GM18873 (cell line): Measurements from ENCODE around the gene SLC35E4.
"Not testable (repeated sequence)": the region's sequence is repeated elsewhere in the genome, so short reads cannot be mapped to it uniquely, and the experiment has no call there.

ENCODE experiments used
- ATAC-seq: cut with Tn5 transposase; IDR thresholded peaks from one replicate; pipeline ENCODE4 v1.9.1; 2021; ENCODE audit warnings: mild to moderate bottlenecking, moderate library complexity, moderate number of reproducible peaks; ENCODE audit not compliant: unreplicated experiment, low FRiP score

The SLC35E4 gene

DNA sequence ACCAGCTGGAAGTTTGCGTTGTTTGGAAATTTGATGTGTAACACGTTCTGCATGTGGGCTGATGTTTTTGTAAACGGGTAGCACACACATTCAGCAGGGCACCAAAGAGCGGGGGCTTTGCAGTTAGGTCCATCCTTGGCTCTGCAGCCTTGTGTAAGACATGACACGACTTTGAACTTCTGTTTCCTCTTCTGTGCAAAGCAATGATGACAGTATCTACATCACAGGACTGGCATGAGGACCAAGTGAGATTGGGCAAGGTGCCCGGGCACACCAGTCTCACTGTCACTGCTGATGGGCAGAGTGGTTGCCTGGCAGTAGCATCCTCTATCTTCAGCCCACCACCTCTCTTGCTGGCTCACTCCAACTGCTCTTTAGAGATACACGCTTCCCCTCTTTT, 25.3 kb upstream of the SLC35E4 start:
- no peak for ATAC-seq

DNA sequence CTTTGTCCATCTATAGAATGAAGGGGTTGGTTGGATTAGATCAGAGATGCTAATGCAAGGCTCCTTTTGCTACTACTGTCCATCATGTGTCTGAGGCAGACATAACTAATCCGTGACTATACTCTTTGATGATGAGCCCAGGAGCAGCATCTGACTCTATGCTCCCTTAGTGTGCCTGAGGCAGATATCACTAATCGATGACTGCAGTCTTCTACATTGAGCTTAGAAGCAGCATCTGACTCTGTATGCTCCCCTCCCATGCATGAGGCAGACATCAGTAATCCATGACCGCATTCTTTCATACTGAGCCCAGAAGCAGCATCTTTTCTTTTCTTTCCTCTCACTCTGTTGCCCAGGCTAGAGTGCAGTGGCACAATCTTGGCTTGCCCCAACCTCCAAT, 24.4 kb upstream of the SLC35E4 start:
- ATAC-seq = no peak

DNA sequence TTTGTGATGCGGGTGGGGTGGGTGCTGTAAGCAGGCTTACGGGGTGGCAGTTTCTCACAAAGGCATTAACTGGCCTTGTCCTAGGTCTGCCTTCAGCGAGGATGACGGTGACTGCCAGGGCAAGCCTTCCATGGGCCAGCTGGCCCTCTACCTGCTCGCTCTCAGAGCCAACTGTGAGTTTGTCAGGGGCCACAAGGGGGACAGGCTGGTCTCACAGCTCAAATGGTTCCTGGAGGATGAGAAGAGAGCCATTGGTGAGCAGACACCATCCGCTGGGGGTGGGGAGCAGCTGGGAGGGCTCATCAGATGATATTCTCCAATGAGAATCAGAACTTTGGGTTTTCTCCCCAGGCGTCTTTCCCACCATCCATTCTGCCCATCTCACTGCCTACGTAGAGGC, 22.8 kb upstream of the SLC35E4 start:
- ATAC-seq = no peak

DNA sequence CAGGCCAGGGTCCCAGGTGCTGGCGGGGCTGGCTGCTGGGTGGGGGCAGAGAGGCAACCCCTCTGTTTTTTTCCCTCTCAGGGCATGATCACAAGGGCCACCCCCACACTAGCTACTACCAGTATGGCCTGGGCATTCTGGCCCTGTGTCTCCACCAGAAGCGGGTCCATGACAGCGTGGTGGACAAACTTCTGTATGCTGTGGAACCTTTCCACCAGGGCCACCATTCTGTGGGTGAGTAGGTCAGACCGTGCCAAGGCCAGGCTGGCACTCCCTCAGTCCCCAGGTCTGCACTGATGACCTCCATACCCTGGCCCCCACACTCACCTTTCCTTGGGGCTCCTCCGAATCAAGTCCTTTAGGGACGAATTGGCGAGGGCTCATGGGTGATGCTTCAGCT, 21.3 kb upstream of the SLC35E4 start:
- ATAC-seq = no peak

DNA sequence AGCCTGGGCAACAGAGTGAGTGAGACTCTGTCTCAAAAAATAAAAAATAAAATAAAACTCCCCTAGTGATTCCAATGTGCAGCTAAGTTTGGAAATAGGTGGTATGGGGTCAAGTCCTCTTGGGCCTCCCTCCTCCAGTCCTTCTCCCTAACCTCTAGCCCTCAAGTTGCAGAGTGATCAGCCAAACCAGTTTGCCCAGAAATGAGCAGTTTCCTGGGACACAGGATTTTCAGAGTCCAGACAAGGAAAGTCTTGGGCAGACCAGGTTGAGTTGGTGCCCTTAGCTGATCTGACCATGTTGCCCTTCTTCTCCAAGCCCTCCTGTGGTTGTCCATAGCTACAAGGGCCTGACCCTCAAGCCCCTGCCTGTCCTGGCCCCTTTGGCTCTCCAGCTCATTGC, 20.7 kb upstream of the SLC35E4 start:
- no peak for ATAC-seq

DNA sequence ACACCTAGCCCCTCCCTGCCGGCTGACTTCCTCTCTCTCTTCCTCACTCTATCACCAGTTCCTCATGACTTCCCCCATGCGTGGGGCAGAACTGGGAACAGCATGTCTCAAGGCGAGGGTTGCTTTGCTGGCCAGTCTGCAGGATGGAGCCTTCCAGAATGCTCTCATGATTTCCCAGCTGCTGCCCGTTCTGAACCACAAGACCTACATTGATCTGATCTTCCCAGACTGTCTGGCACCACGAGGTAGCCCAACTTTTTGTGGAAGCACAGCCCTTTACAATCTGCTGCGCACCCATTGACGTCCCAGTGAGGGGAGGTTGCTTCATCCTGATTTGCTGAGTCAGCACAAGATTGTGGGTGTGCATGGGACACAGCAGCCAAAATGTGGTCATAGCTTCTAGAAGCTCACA, 20.0 kb upstream of the SLC35E4 start:
- ATAC-seq = no peak

DNA sequence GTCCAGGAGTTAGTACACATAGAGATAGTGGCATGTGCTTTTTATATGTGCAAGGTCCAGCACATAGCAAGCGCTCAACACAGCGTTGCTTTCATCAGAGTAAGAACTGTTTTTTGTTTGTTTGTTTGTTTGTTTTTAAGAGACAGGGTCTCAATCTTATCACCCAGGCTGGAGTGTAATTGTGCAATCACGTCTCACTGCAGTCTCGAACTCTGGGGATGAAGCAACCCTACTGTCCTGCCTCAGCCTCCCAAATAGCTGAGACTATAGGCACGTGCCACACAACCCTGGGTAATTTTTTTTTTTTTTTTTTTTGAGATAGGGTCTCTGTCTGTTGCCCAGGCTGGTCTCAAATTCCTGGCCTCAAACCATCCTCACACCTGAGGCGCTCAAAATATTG, 17.8 kb upstream of the SLC35E4 start:
- ATAC-seq = no peak

DNA sequence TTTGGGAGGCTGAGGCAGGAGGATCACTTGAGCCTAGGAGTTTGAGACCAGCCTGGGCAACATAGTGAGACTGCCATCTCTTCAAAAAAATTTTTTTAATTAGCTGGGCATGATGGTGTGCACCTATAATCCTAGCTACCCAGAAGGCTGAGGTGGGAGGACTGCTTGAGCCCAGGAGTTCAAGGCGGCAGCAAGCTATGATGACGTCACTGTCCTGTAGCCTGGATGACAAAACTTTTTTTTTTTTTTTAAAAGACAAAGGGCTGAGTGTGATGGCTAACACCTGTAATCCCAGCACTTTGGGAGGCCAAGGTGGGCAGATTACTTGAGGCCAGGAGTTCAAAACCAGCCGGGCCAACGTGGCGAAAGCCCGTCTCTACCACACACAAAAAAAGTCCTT, 15.7 kb upstream of the SLC35E4 start:
- not testable (repeated sequence) for ATAC-seq

DNA sequence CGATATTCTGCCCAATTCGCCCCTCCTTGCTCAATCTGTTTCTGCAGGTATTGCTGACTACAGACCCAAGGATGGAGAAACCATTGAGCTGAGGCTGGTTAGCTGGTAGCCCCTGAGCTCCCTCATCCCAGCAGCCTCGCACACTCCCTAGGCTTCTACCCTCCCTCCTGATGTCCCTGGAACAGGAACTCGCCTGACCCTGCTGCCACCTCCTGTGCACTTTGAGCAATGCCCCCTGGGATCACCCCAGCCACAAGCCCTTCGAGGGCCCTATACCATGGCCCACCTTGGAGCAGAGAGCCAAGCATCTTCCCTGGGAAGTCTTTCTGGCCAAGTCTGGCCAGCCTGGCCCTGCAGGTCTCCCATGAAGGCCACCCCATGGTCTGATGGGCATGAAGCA, 9.2 kb upstream of the SLC35E4 start:
- no peak for ATAC-seq

DNA sequence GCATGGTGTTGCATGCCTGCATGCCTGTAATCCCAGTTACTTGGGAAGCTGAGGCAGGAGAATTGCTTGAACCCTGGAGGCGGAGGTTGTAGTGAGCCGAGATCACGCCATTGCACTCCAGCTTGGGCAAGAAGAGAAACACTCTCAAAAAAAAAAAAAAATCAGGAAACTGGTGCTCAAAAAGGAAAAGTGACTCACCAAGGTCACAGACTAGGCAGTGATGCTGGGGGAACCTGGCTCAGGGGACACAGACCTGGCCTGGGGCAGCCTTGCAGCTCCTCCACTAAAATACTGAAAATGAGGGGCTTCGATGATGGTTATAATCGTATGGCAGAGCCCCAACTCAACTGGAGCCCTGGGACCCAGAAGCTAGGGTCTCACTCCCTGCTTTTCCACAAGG, 8.1 kb upstream of the SLC35E4 start:
- ATAC-seq = no peak

DNA sequence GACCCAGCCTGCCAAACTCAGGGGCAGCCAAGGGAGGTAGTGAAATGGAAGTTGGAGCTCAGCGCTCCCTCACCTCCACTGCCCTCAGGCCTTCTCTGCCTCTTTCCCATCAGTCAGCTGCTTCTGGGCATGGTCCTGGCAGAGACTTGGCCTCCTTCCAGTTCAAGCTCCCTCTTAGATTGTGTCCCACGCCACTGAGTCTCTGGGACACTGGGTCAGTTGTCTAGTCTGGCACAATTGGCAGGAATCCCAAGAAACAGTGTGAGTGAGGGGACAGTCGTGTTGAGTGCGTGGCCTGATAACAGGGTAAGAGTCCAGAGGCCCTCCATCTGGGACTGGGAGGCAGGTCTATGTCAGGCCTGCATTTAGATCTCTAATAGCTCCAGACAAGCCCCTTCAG, 7.1 kb upstream of the SLC35E4 start:
- no peak for ATAC-seq

DNA sequence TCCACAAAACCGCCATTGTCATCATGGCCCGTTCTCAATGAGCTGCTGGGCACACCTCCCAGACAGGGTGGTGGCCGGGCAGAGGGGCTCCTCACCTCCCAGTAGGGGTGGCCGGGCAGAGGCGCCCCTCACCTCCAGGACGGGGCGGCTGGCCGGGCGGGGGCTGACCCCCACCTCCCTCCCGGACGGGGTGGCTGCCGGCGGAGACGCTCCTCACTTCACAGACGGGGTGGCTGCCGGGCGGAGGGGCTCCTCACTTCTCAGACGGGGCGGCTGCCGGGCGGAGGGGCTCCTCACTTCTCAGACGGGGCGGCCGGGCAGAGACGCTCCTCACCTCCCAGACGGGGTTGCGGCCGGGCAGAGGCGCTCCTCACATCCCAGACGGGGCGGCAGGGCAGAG, 4.1 kb upstream of the SLC35E4 start:
- not testable (repeated sequence) for ATAC-seq

DNA sequence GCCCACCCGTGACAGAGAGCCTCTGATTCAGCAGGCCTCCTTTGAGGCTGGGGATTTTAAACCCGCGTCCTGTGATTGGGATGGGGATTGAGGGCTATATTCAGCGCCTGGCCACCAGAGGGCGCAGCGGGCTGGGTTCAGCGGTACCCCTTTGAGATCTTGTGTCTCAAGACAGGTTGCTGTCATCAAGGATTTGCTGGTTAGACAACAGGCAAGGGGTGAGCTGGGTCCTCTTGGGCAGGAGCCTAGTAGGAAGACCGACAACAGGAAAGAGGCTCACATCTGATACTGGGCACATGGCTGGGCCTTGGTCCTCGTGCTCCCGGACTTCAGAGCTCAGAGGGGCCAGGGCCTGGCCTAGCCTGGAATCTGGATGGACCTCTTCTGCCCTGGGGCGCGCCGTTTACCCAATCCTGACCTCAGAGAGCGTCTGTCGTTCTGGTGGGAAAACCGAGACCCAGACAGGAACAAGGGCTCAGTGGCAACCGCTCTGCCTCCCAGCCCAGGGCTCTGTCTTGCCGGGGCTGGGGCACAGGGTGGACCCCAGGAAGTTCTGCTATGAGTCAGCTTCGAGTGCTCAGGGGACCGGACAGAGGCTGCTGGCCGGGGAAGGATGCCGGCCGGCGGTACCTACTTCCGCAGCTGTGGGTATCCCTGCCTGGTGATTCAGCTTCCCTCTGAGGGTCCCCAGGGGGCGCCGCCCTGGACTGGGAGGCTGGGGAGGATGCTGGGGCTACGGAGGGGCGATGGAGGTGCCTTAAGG, 929 bp upstream of the SLC35E4 start:
- ATAC-seq = peak; percentile 40

DNA sequence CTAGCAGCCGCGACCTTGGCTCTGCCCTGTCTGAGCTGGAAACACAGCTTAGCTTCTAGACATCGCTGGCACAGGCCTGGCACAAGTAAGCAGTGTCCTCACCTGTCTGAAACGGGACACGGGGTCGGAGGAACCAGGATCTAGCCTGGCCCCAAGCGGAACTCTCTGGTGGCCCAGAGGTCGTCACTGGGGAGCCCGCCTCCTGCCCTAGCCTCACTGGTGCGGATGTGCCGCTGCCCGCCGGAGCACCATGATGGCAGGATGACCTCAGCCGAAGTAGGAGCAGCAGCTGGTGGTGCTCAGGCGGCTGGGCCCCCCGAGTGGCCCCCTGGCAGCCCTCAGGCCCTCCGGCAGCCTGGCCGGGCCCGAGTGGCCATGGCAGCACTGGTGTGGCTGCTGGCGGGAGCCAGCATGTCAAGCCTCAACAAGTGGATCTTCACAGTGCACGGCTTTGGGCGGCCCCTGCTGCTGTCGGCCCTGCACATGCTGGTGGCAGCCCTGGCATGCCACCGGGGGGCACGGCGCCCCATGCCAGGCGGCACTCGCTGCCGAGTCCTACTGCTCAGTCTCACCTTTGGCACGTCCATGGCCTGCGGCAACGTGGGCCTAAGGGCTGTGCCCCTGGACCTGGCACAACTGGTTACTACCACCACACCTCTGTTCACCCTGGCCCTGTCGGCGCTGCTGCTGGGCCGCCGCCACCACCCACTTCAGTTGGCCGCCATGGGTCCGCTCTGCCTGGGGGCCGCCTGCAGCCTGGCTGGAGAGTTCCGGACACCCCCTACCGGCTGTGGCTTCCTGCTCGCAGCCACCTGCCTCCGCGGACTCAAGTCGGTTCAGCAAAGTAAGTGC, 871 bp downstream of the SLC35E4 start:
- ATAC-seq = no peak

DNA sequence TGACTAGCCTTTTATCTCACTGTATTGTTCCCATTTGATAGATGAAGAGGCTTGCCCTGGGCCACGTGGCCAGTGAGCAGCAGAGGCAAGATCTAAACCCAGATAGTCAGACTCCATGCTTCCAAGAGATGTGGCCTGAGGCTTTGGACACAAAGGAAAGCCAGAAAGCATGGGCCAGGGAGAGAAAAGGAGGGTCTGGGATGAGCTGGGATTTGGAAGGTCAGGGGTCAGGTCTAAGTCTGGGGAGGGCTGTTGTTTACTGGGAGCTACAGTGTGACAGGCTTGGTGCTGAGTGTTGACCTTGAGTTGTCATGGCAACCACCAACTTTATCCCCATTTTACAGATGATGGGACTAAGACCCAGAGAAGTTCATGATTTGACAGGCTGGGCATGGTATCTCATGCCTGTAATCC, 2.1 kb downstream of the SLC35E4 start:
- no peak for ATAC-seq

DNA sequence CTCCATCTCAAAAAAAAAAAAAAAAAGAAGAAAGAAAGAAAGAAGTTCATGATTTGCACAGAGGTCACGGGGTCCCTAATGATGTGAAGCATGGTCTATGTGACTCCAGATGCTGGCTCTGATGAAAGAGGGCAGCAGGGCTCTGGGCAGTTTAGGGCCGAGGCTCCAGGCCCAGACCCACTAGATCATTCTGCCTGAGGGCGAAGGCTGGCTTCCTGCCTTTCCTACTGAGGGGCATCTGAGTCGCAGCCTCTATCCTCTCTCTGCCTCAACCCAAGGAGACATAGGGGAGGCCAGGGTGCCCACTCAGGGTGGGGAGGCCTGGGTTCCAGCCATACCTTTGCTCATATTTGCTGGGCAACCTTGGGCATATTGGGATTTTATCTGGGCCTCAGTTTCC, 4.8 kb downstream of the SLC35E4 start:
- ATAC-seq = no peak

DNA sequence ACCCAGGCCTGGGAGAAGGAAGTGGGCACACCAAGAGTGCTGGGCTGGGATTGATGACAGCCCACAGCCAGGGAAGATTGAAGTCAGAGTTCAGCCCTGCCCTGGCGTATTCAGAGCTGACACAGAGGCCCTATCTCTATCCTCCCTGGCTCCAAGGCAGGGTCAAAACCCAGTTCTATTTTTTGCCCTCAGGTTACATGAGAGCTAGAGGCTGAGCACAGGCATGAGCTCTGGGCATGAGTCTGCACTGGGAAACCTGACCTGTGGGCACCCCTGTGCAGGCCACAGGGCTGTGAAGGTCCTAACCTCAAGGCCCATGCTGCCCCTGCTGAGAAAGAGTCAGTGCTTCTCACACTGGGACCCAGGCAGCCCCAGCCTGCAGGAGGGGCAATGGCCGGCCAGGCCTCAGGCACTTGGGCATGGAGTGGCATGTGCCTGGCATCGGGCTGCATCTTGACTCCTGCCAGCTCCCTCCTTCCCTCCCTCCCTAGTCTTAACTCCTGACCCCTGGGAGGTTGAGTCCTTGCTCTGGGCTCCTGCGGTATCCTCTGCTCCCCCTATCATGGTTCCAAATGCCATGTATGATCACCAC, 5.4 kb downstream of the SLC35E4 start:
- no peak for ATAC-seq

DNA sequence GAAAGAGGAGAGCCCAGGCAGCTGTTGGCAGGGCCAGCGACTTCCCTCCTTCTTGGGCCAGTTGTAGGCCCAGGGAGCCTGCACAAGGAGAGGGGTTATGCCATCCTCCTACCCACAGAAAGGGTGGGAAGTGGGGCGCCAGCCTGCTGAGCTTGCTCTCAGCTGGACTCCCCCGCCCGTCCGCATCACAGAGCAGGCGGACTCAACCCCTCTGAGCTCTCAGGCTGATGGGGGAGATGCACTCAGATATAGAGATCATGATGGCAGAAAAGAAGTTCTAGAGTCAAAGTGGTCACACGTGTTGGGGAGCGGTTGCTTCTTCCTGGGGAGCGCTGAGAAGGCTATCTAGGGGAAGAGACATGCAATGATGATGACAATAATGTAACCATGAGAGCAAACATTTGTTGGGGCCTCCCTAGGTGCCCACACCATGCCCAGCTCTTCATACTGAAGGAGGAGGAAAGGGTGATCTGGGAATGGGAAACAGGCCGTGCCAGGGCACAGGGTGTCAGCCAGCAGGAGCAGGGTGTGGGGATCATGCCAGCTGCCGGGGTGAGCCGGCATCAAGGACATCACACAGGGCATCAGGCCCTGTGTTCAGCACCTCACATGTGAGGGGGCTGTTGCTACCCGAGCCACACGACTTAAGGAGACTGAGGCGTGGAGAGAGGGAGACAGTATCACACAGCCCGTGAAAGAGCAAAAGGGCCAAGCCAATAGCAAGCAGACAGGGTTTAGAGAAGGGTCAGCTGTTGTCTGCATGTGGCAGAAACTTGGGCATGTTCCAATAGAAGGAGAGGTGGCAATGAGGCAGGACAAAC, 7.7 kb downstream of the SLC35E4 start:
- ATAC-seq = no peak

DNA sequence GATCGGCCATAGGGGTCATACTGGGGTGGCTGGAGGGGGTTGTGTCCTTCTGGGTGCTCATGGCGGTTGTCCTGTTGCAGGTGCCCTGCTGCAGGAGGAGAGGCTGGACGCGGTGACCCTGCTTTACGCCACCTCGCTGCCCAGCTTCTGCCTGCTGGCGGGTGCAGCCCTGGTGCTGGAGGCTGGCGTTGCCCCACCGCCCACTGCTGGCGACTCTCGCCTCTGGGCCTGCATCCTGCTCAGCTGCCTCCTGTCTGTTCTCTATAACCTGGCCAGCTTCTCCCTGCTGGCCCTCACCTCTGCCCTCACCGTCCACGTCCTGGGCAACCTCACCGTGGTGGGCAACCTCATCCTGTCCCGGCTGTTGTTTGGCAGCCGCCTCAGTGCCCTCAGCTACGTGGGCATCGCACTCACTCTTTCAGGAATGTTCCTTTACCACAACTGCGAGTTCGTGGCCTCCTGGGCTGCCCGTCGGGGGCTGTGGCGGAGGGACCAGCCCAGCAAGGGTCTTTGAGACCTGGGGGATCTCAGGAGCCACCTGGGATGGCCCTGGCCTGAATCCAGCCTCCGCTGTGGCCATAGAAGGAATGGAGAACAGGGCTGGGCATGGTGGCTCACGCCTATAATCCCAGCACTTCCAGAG, 11.1 kb downstream of the SLC35E4 start:
- no peak for ATAC-seq

DNA sequence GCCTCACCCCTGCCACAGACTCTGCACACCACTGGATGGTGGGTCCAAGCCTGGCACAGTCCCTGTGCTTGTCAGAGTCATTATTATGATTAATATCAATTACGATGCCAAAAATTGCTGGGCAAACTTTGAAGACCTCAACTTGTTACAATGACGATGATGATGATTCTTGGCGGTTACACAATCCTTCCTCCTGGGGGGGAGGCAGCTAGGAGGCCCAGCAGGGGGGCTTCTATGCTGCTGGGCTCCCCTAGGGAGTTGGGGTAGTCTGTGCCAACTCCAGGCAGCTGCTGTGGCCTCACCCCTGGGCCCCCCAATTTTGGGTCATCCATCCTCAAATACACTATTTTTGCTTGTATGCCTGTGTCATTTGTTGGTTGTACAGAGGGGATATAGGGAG, 12.0 kb downstream of the SLC35E4 start:
- ATAC-seq = no peak
